ENCODE measurements around the gene SH2D3A.

SH2D3A gene

DNA sequence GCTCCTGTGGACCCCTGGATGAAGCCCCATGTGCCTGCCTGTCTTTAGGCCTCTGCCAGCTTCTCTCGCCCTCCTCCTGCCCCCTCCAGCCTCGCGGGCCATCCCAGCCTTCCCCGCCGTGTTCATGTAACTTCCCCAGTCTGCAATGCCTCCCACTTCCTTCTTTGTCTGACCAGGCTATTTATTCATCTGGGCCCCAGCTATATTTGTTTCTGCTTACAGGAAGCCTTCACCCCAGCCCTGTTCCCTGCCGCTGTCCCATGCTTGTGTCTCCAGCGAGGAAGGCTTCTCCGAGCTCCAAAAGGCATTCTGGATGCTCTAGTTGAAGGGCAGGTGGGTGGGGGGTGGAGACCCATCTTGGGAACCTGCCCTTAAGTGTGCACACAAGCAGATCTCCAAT is 38.9 kb downstream of the SH2D3A start:
- in situ Hi-C loops (cut with MboI; ENCODE audit: low pct_unique_long_range_greater_than_20kb, low sequenced_read_pairs) = no loop called here
- peak; percentile 81 for DNase-seq

DNA sequence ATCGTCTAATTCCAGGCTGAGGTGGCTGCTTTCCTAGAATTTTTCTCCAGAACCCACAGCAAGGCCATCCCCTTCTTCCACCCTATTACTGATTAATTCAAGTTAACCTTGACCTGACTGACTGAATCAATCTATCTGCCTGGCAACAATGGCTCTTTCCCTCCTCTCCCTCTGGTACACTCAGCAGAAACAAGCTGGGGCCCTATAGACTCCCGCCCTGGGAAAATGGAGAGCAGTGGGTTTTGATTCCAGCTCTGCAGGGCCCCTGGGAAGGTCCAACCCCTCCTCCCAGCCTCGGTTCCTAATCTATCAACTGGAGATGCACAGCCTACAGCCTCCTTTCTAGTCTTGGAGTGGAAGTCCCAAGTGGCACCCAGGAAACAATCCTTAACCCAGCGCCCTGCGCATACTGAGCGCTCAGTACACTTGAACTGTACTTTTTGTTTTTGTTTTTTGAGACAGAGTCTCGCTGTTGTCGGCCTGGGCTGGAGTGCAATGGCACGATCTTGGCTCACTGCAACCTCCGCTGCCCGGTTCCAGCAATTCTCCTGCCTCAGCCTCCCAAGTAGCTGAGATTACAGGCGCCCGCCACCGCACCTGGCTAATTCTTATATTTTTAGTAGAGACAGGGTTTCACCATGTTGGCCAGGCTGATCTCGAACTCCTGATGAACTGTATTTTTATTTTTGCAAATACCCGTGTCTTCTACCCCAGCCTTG is 41.6 kb downstream of the SH2D3A start:
- in situ Hi-C loops (cut with MboI; ENCODE audit: low pct_unique_long_range_greater_than_20kb, low sequenced_read_pairs) = no loop called here
- DNase-seq = no peak

DNA sequence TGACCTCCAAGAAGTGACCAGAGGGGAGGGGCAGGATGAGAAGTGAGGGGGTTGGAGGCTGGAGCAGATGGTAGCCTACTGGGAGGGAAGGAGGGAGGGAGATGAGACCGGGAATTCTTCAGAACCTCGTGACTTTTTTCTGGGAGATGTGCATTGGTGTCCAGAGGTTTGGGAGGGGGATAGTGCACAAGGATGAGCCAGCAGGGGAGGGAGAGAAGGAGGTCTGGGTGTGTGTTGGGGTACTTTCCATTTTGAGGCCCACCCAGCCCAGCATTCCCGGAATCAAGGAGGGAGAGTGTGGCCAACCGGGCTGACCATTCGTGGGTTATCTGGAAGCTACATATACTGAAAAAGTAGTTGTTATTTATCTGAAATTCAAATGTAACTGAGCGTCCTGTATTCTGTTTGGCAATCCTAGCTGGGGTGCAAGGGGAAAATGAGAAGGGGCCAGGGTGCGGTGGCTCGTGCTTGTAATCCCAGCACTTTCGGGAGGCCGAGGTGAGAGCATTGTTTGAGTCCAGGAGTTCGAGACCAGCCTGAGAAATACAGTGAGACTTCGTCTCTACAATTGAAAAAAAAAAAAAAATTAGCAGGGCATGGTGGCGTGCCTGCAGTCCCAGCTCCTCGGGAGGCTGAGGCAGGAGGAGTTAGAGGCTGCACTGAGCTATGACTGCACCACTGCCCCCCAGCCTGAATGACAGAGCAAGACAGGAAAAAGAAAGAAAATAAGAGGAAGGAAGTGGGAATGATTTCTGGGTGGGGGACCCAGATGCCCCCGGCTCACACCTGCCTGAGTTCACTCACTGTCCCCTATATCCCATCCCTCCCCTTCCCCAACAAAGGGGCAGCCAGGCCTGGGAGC is 42.4 kb downstream of the SH2D3A start:
- DNase-seq = no peak
- in situ Hi-C loops (cut with MboI; ENCODE audit: low pct_unique_long_range_greater_than_20kb, low sequenced_read_pairs) = no loop called here

DNA sequence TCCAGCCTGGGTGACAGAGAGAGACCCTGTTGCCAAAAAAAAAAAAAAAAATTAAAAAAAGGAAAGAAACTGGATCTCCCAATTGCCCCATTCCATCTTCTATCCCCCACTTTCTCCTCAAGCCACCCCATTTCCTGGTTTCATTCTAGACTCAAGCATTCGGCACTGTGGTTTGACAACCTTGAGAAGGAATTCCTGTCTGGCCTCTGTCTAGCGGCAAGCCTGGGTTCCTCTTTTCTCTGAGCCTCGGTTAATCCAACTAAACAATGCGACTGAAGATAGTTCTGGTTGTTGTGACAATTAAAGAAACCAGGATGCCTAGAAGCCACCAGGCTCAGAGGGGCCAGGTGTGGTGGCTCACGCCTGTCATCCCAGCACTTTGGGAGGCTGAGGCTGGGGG is 43.5 kb downstream of the SH2D3A start:
- peak; percentile 78 for DNase-seq
- in situ Hi-C loops (cut with MboI; ENCODE audit: low pct_unique_long_range_greater_than_20kb, low sequenced_read_pairs) = no loop called here

DNA sequence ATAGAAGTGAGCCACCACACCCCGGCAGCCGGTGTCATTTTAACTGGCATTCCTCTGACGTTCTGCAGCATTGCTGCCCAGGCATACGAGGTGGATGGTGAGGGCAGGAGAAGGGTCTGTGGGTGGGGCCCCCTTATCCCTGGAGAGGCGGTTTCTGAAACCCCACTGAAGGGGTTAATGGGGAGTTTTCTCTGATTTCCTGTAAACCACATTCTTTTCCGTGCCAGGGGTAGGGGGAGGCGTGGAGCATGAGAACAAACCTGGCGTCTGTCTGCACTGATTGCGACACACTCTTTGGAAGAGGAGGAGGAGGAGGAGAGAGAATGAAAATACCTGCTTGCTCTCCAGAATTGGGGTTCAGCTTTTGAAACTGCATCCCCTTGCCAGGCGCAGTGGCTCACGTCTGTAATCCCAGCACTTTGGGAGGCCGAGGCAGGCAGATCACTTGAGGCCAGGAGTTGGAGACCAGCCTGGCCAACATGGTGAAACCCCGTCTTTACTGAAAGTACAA is 44.1 kb downstream of the SH2D3A start:
- in situ Hi-C loops (cut with MboI; ENCODE audit: low pct_unique_long_range_greater_than_20kb, low sequenced_read_pairs) = no loop called here
- DNase-seq = peak; percentile 53

DNA sequence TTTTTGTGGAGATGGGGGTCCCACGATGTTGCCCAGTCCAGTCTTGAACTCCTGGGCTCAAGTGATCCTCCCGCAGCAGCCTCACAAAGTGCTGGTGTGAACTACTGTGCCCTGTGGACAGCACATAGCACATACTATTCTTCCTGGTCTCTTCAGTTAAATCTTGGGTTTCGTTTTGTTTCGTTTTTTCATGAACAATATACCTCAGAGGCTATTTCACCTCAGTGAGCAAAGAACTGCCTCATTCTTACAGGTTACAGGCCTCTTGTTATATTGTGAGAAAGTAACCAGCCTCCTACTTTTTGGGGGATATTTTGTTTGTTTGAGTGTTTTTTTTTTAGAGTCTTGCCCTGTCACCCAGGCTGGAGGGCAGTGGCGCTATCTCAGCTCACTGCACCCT is 45.5 kb downstream of the SH2D3A start:
- in situ Hi-C loops (cut with MboI; ENCODE audit: low pct_unique_long_range_greater_than_20kb, low sequenced_read_pairs) = no loop called here
- peak; percentile 71 for DNase-seq

DNA sequence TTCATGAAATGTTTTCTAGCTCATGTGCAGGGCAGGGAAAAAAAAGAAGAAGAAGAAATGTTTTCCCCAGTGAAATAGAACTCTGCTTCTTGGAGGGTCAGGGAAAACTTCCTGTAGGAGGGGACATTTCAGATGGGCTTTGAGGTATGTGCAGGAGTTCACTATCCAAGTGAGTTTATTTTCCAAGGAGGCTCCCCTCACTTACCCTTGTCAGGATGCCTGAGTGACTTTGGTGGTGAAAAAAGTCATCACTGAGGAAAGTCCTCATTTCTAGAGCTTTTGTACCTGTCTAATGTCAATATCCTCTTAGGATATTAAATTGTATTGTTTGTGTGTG is 46.1 kb downstream of the SH2D3A start:
- in situ Hi-C loops (cut with MboI; ENCODE audit: low pct_unique_long_range_greater_than_20kb, low sequenced_read_pairs) = no loop called here
- no peak for DNase-seq

DNA sequence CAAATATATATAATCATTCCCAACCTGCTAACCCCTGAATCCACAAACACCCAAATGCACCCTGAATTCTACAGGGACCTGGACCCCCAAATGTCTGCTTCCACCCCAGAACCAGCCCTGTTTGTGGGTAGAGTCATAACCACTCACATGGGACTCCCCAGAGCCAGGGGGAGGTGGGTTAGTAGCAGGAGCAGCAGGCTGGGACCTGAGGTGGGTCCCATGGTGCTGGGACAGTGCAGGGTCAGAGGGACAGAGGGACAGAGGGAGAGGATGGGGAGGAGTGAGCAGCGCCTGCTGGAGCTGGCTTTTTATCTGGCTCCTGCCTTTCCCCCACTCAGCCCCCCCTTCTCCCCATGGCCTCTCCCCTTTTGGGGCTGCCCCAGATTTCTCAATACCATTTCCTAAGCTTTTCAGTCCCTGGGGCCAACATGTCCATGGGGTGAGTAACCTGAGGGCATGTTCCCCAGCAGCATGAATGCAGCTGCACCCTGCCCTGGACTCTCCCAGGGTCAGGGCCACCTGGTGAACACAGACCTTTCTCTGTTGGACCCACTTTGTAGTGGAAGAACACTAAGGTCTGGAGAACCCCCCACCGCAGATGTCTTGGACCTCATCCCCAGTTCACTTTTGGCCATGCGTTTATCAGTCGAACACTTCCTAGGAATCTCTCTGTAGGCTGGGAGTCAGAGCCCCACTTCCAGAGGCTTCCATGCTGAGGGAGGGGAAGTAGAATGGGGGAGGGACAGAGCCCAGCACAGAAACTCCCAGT is 46.7 kb downstream of the SH2D3A start, which contains the start of gene C3:
Gene C3, minus strand, starts transcription at position 282 of the 769 bp plus-strand sequence. Its CDS starts 61 bp downstream, at position 221.
- DNase-seq = no peak
- in situ Hi-C loops (cut with MboI; ENCODE audit: low pct_unique_long_range_greater_than_20kb, low sequenced_read_pairs) = no loop called here

DNA sequence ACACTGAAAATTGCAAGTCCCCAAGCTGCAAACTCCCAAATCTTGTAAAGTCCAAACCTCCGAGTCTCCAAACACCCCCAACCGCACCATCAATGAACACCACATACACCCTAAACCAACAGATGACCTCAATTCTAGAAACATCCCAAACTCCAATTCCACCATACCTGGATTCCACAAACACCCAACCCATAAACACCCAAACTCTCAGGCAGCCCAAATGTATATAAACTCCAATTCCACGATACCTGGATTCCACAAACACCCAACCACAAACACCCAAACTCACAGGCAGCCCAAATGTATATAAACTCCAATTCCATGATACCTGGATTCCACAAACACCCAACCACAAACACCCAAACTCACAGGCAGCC is 47.3 kb downstream of the SH2D3A start:
- no peak for DNase-seq
- in situ Hi-C loops (cut with MboI; ENCODE audit: low pct_unique_long_range_greater_than_20kb, low sequenced_read_pairs) = no loop called here

DNA sequence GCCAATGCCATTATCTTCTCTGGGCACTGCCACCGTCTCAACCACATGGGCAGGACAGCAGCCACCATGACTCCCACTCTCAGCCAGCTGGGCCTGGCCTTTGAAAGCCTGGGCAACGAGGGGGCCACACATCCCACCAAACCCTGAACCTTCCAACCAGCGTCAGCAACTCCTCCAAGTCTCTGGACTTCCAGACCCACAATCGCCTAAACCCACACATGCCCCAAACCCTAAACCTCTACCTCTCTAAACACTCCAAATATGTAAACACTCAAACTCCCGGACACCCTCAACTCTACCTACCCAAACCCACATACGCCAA is 47.7 kb downstream of the SH2D3A start:
- in situ Hi-C loops (cut with MboI; ENCODE audit: low pct_unique_long_range_greater_than_20kb, low sequenced_read_pairs) = no loop called here
- no peak for DNase-seq

DNA sequence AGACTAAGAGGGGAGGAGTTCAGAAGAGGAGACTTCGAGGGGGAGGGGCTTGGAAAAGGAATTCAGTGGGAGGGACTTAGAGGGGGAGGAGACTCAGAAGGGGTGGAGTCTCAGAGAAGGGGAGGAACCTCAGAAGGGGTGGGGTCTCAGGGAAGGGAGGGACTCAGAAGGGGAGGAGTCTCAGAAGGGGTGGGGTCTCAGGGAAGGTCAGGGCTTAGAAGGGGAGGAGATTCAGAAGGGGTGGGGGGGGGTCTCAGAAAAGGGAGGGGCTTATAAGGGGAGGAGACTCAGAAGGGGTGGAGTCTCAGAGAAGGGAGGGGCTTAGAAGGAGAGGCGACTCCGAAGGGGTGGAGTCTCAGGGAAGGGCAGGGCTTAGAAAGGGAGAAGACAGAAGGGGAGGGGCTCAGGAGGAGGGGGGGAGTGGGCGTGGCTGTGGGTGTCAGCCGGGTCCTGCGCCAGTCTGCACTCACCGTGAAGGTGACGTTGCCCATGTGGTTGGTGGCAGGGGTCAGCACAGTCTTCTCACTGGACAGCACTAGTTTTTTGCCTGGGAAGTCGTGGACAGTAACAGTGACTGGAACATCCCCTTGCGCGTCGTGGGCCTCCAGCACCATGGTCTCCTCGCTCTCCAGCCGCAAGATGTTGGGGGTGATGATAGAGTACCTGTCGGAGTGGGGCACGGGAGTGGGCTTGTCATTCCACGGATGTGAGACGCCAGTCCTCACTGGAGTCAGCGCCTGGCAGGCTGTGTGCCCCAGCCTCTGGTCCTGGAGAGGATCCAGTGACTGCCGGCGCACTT is 48.3 kb downstream of the SH2D3A start:
- DNase-seq = no peak

DNA sequence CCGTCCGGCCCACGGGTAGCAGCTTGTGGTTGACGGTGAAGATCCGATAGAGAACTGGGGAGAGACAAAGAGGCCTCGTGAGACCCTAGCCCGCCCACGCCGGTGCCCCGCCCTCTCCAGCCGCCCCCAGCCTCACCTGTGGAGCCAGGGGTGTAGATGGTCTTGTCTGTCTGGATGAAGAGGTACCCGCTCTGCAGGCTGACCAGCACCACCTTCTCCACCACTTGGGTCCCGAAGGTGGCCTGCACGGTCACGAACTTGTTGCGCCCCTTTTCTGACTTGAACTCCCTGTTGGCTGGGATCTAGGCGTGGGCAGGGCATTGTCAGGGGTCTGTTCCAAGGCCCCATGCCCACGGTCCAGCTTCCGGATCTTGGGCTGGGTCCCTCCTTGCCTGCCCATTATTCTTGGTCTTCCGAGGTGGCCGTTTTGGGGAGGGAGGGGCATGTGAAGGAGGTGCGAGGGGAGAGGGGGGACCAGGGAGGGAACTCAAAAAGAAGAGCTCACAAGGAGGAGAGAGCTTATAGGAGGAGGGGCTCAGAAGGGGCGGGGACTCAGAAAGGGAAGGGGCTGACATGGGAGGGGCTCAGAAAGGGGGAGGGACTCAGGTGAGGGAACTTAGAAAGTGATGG is 49.0 kb downstream of the SH2D3A start:
- DNase-seq = no peak
- in situ Hi-C loops (cut with MboI; ENCODE audit: low pct_unique_long_range_greater_than_20kb, low sequenced_read_pairs) = no loop called here

More for the DNA sequence above, 48.3 kb downstream of the SH2D3A start:
- in situ Hi-C loops (cut with MboI; ENCODE audit: low pct_unique_long_range_greater_than_20kb, low sequenced_read_pairs) = no loop called here

DNA sequence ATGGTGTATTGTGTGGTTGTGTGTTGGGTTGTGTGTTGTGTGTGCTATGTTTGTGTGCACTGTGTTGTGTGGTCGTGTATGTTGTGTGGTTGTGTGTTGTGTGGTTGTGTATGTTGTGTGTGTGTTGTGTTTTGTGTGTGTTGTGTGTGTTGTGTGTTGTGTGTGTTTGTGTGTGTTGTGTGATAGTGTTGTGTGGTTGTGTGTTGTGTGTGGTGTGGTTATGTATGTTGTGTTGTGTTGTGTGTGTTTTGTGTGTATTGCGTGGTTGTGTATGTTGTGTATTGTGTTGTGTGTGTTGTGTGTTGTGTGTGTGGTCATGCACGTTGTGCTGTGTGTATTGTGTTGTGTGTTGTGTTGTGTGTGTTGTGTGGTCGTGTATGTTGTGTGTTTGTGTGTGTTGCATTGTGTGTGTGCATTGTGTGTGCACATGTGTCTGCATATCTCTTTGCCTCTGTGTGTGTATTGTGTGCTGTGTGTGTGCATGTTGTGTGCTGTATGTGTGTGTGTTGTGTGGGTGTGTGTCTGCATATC is 49.7 kb downstream of the SH2D3A start:
- DNase-seq = no peak
- in situ Hi-C loops (cut with MboI; ENCODE audit: low pct_unique_long_range_greater_than_20kb, low sequenced_read_pairs) = no loop called here

DNA sequence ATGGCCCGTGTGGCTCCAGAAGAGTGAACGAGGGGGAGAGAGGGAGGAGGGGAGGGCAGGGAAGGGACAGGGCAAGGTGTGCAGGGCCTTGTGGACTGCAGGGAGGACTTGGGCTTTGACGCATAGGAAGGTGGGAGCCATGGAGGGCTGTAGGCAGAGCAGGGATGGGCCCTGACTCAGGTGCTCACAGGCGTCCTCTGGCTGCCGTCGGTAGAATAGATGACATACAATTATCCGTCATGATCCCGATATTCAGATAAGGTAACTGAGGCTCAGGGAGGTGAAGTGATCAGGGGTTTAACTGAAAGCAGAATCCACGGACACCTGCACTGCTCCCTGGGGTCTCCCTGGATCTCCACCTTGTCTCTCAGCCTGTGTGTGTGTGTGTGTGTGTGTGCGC is 50.2 kb downstream of the SH2D3A start:
- in situ Hi-C loops (cut with MboI; ENCODE audit: low pct_unique_long_range_greater_than_20kb, low sequenced_read_pairs) = no loop called here
- DNase-seq = no peak

DNA sequence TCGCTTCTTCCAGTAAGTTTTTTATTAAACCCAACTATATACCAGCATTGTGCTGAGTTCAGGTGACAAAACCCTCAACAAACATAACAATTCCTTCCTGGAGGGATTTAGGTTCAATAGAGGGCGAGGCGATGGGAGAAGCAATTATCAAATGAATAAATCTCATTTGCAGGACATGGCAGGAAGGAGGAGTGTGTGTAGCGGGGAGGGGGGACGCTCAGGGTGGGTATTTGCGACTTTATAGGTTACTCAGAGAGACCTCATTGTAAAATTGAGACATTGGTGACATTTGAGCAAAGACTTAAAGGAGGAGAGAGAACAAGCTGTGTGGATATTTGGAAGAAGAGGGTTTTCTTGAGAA is 50.6 kb downstream of the SH2D3A start:
- in situ Hi-C loops (cut with MboI; ENCODE audit: low pct_unique_long_range_greater_than_20kb, low sequenced_read_pairs) = no loop called here
- DNase-seq = no peak

DNA sequence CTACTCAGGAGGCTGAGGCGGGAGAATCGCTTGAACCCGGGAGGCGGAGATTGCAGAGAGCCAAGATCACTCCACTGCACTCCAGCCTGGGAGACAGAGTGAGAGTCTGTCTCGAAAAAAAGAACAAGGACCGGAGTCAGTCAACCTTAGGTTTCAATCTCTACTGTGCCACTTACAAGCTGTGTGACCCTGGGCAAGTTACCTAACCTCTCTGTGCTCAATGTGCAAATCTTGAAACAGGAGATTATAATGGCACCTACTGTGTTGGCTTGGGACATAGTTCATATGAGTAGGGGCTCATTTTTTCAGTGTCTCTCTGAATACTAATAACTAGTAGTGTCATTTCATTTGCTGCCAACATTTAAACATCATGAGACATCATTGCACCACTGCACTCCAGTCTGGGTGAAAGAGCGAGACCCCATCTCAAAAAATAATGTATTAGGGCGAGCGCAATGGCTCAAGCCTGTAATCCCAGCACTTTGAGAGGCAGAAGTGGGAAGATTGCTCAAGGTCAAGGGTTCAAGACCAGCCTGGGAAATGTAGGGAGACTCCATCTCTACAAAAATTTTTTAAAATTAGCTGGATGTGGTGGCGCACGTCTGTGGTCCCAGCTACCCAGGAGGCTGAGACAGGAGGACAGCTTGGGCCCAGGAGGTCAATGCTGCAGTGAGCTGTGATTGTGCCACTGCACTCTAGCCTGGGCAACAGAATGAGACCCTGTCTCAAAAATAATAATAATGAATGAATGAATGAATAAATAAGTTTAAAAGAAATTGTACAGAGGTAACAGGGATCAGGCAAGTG is 52.3 kb downstream of the SH2D3A start:
- in situ Hi-C loops (cut with MboI; ENCODE audit: low pct_unique_long_range_greater_than_20kb, low sequenced_read_pairs) = no loop called here
- no peak for DNase-seq

DNA sequence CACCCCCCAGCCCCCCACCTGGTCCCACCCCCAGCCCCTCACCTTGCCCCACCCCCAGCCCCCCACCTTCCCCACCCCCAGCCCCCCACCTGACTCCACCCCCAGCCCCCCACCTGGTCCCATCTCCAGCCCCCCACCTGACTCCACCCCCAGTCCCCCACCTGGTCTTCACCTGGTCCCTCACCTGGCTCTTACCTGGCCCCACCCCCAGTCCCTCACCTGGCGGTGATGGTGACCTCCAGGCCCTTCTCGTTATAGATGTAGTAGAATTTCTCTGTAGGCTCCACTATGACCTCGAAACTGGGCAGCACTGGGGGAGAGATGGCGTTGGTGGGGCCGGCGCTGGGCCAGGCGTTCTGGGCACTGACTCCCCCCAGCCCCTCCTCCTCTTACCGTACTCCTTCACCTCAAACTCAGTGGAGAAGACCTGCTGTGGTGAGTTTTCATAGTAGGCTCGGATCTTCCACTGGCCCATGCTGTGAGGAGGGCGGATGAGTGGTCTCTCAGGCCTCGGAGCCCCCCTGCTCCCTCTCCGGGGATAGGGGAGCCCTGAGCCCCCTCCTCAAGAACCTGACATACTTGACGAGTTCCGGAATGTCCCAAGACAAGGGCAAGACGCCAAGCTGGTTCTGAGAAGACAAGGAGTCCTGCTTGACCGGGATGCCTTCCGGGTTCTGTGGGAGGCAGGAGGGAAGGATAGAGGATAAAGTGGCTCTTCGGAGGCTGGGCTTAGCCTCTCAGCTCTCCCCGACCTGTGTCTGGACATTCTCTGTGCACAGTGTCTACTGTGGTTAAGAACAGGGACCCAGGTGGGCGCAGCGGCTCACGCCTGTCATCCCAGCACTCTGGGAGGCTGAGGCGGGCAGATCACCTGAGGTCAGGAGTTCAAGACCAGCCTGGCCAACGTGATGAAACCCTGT is 53.2 kb downstream of the SH2D3A start:
- in situ Hi-C loops (cut with MboI; ENCODE audit: low pct_unique_long_range_greater_than_20kb, low sequenced_read_pairs) = no loop called here
- DNase-seq = no peak
